Natural killer cell (primary cell): ENCODE measurements around the gene GALNT10. TPM values are rescaled to one million over a fixed set of nuclear protein-coding genes. Genes with fewer than 3 reads are reported as not detected.

ENCODE experiments used
- ATAC-seq, 3 donors: fragments of 150-1000 bp in 2 of 3; fragments of 200-7000 bp in 1 of 3; cut with Tn5 transposase; 1 replicate in 1 of 3; 2 replicates in 2 of 3; pipeline ENCODE4 v1.10.0; 2021; ENCODE audit warnings: mild to moderate bottlenecking in 2 of 3, moderate library complexity in 2 of 3
- DNase-seq, 2 donors: peaks; one replicate each; pipeline versions ENCODE4 v3.0.0 to v3.0.0-alpha.2; 2013 to 2021; ENCODE audit warnings: mixed read lengths in 1 of 2
- H3K27ac ChIP-seq: one replicate; pipeline ENCODE4 v1.5.1; 2013; ENCODE audit warnings: mild to moderate bottlenecking, low read length
- H3K27me3 ChIP-seq: one replicate; pipeline ENCODE4 v1.6.1; 2013; ENCODE audit warnings: low read length; ENCODE audit not compliant: control insufficient read depth, insufficient read depth
- H3K36me3 ChIP-seq: one replicate; pipeline ENCODE4 v1.6.1; 2013; ENCODE audit warnings: low read length; ENCODE audit not compliant: control insufficient read depth, insufficient read depth
- H3K4me1 ChIP-seq: one replicate; pipeline ENCODE4 v1.6.1; 2013; ENCODE audit warnings: low read length; ENCODE audit not compliant: control insufficient read depth, insufficient read depth
- H3K4me3 ChIP-seq: one replicate; pipeline ENCODE4 v1.5.1; 2013; ENCODE audit warnings: low read length
- H3K9me3 ChIP-seq: one replicate; pipeline ENCODE4 v1.6.1; 2013; ENCODE audit warnings: low read length; ENCODE audit not compliant: control insufficient read depth, insufficient read depth
- H3K27ac Mint-ChIP-seq, 2 donors: one replicate each; pipeline ENCODE4 v1.8.0; 2022; ENCODE audit warnings: mild to moderate bottlenecking in 2 of 2, mixed read lengths in 2 of 2, moderate library complexity in 1 of 2
- H3K27me3 Mint-ChIP-seq, 2 donors: one replicate each; pipeline ENCODE4 v1.8.0; 2022; ENCODE audit warnings: low read depth in 2 of 2, mixed read lengths in 2 of 2
- H3K36me3 Mint-ChIP-seq: one replicate; pipeline ENCODE4 v1.8.0; 2022; ENCODE audit warnings: mixed read lengths
- H3K4me1 Mint-ChIP-seq, 2 donors: one replicate each; pipeline ENCODE4 v1.8.0; 2022; ENCODE audit warnings: mixed read lengths in 2 of 2
- H3K4me3 Mint-ChIP-seq: one replicate; pipeline ENCODE4 v1.8.0; 2022; ENCODE audit warnings: mild to moderate bottlenecking, moderate library complexity, mixed read lengths
- H3K9me3 Mint-ChIP-seq, 2 donors: one replicate each; pipeline ENCODE4 v1.8.0; 2022; ENCODE audit warnings: mixed read lengths in 2 of 2
- CTCF ChIP-seq: fragments of 200-600 bp; IDR thresholded peaks from one replicate; pipeline ENCODE4 v1.8.0; 2022; ENCODE audit warnings: antibody characterized with exemption
- WGBS: methylation state at CpG from one replicate; pipeline ENCODE4 v1.1.7; 2013; ENCODE audit warnings: missing lambda C conversion rate; ENCODE audit not compliant: insufficient coverage; 5-methylcytosine and 5-hydroxymethylcytosine counted together
- intact Hi-C: fragments of 100-400 bp; cut with micrococcal nuclease; formaldehyde crosslinking; loops from one replicate; pipeline ENCODE4 v1.14.2; 2022
- total RNA-seq, 4 donors: library from RNA; stranded (reverse); fragments of 120-200 nt in 1 of 4; gene quantifications; one replicate each; pipeline versions ENCODE4 v1.2.3 to v1.2.4, GENCODE V29; 2013 to 2022

GALNT10 gene
- total RNA-seq, 3 donors from 2014 or later (not counting 1 experiment from before 2014, with no cell fraction given) = 77.0 to 92.6 (median 77.6) TPM

GRCh38 chr5:154213592-154213991 lies 23.1 kb downstream of the GALNT10 start:
- Histone ChIP-seq H3K9me3 (no peaks in the 10 kb centered on the region), H3K4me1 (peaks cover 7% of the 10 kb centered on the region), H3K27me3 (no peaks in the 10 kb centered on the region), H3K4me3 (no peak overlapping the region), H3K36me3 (peaks cover 6% of the 10 kb centered on the region), H3K27ac (no peak overlapping the region)
- Mint-ChIP-seq H3K9me3 (no peaks in the 10 kb centered on the region), H3K4me3 (no peak overlapping the region), H3K36me3 (peaks cover 3% of the 10 kb centered on the region), H3K4me1 (peaks cover 41 to 50% of the 10 kb centered on the region in 2 donors), H3K27ac (no peak overlapping the region), H3K27me3 (no peaks in the 10 kb centered on the region)
- WGBS = 97% methylated on average over 4 of the region's 4 CpGs
- intact Hi-C loops = no loop called here
- DNase-seq = no peak
- TF ChIP-seq CTCF = no peak
- no peak for ATAC-seq

- no peaks in the 10 kb centered on the region for H3K36me3 Mint-ChIP-seq
- H3K27ac Mint-ChIP-seq = no peak overlapping the region
- Histone ChIP-seq H3K9me3 (no peaks in the 10 kb centered on the region), H3K27ac (no peak overlapping the region), H3K27me3 (no peaks in the 10 kb centered on the region), H3K4me3 (no peak overlapping the region), H3K36me3 (peaks cover 15% of the 10 kb centered on the region), H3K4me1 (peaks cover 7% of the 10 kb centered on the region)
- WGBS = 55% methylated on average over 2 of the region's 5 CpGs
- DNase-seq = no peak
- TF ChIP-seq CTCF = no peak
- ATAC-seq = no peak
- intact Hi-C loops = no loop called here
- peaks cover 43 to 53% of the 10 kb centered on the region in 2 donors for H3K4me1 Mint-ChIP-seq
- no peaks in the 10 kb centered on the region for H3K9me3 Mint-ChIP-seq
- H3K27me3 Mint-ChIP-seq = no peaks in the 10 kb centered on the region
- no peak overlapping the region for H3K4me3 Mint-ChIP-seq
Observed at GRCh38 chr5:154214371-154215106, 24.0 kb downstream of the GALNT10 start.

DNA sequence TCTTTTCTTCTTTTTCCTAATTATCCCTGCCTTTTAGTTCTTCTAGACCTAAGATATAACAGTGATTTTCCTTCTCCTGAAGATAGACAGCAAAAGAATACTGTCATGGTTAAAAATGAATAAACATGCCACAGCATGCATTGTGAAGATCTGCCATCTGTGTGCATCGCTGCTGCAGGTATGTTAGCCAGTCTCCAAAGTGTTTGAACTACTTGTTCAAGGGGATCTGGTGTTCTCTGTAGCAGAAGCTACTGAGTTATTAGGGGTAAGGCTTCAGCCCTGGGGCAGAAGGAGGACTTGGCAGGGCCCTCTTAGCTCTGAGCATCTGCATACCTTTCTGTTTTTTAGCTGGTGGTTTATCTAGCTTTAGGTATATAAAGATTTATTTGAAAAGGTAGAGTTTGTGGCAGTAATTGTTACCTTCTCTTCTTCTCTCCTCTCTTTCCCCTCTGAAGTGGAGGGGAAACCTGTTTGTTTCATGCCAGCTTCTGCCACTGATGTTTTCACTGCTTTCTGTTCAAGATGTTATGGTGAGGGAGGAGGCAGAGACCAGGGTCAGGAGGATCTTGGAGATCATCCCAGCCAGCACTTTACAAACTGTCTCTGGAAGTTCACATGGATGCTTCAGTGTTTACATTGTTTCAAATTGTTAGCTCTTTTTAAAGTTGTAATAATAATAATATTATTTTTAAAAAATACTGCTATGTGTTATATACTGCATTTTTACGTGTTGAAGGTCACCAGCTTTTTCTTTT lies 25.2 kb downstream of the GALNT10 start:
- WGBS = 100% methylated on average over 1 of the region's 2 CpGs
- intact Hi-C loops = no loop called here

More for the DNA sequence above, 25.2 kb downstream of the GALNT10 start:
- no peaks in the 10 kb centered on the region for H3K9me3 Mint-ChIP-seq
- peaks cover 15% of the 10 kb centered on the region for H3K36me3 ChIP-seq
- no peak overlapping the region for H3K27ac ChIP-seq
- peaks cover 7% of the 10 kb centered on the region for H3K4me1 ChIP-seq
- no peak overlapping the region for H3K4me3 Mint-ChIP-seq
- H3K27me3 ChIP-seq = no peaks in the 10 kb centered on the region
- no peak overlapping the region for H3K4me3 ChIP-seq
- DNase-seq (no peak), ATAC-seq (no peak)
- peaks cover 42 to 55% of the 10 kb centered on the region in 2 donors for H3K4me1 Mint-ChIP-seq
- H3K27me3 Mint-ChIP-seq = no peaks in the 10 kb centered on the region
- no peaks in the 10 kb centered on the region for H3K9me3 ChIP-seq
- H3K36me3 Mint-ChIP-seq = peaks cover 8% of the 10 kb centered on the region
- no peak for TF ChIP-seq CTCF
- no peak overlapping the region for H3K27ac Mint-ChIP-seq
